Smooth muscle cell of trachea (primary cell): ENCODE measurements around the gene ZBTB5. TPM values are rescaled to one million over a fixed set of nuclear protein-coding genes. Genes with fewer than 3 reads are reported as not detected.

Source experiments
- total RNA-seq: library from RNA; depleted of rRNA; stranded (reverse); fragments of >200 nt; gene quantifications from 2 replicates; pipeline ENCODE4 v1.2.1, GENCODE V29; 2014

The ZBTB5 gene, protein sequence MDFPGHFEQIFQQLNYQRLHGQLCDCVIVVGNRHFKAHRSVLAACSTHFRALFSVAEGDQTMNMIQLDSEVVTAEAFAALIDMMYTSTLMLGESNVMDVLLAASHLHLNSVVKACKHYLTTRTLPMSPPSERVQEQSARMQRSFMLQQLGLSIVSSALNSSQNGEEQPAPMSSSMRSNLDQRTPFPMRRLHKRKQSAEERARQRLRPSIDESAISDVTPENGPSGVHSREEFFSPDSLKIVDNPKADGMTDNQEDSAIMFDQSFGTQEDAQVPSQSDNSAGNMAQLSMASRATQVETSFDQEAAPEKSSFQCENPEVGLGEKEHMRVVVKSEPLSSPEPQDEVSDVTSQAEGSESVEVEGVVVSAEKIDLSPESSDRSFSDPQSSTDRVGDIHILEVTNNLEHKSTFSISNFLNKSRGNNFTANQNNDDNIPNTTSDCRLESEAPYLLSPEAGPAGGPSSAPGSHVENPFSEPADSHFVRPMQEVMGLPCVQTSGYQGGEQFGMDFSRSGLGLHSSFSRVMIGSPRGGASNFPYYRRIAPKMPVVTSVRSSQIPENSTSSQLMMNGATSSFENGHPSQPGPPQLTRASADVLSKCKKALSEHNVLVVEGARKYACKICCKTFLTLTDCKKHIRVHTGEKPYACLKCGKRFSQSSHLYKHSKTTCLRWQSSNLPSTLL
- 5.5 and 6.7 TPM in 2 replicates for total RNA-seq

DNA sequence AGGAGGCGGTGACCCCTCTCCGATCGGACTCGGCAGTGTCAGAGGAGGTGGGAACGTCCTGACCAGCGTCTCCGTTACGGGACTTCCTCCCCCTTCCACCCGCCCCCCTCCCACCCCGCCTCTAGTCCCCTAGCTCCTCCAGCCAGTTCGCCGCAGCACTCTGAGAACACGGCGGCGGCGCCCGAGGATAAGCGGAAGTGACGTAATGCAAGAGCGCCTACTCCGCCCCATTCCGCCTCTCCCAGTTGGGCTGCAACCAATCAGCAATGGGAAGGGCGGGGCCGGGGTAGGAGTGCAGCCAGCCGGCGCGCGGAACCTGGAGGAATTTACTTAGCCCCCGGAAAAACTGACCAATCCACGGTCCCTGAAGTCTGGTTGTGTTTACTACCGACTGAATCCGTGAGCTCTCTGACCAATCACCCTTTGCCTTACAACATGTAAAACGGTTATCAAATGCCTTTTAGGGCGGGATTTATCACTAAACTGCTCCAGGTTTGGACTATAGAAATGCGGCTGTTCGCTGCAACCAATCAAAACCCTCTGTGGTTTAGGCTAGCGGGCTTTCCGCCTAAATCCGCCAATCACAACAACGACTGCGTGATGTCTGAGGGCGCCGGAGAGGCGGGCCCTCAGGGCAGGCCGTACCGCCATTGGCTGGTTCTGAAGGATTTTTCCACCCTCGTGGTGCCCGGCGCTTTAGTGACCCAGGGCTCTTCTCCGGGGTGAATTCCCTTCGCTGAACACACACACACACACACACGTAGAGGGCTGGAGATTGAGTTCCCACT is at the start of gene ZBTB5:
TSS of gene ZBTB5 (minus strand) at position 202 of the 788 bp plus-strand sequence. CDS start 22,899 bp downstream, outside the sequence.

DNA sequence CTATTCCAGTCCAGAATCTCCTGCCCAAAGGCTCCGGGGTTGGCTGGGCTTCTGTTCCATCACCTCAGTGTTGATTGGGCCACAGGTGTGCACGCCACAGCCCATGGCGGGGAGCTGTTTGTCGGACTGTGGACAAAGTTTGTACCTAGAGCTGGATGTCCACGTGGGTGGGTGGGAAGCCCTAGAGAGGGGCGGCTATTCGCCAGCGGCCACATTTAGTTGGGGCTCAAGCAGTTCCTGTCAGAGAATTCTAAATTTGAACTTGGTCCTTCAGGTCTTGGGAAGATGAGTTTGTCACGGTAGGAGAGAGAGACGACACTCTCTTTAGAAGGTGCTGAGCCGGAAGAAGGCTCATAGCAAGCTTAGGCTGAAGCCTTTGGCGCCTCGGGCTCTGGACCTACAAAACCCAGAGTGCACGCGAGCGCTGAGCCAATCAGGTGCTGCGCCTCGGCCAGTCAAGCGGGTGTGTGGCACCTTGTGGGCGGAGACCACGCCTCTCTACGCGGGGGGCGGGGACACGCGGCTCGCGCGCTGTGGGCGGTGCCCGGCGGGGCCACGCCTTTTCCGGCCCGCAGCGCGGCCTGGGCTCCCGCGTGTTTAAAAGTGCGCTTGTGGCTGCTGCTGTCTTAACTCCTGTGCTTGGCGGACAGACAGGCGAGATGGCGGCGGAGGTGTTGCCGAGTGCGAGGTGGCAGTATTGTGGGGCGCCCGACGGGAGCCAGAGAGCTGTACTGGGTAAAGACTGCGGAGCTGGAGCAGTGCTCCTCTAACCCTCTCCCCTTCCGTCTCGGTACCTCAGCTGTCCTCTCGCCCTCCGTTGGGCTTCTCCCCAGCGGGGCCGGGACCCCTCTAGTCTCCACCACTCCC is 20.4 kb upstream of the ZBTB5 start, which contains the start of gene POLR1E:
TSS of gene POLR1E (plus strand) at position 560 of the 867 bp plus-strand sequence. CDS start at position 660, 100 bp downstream.

DNA sequence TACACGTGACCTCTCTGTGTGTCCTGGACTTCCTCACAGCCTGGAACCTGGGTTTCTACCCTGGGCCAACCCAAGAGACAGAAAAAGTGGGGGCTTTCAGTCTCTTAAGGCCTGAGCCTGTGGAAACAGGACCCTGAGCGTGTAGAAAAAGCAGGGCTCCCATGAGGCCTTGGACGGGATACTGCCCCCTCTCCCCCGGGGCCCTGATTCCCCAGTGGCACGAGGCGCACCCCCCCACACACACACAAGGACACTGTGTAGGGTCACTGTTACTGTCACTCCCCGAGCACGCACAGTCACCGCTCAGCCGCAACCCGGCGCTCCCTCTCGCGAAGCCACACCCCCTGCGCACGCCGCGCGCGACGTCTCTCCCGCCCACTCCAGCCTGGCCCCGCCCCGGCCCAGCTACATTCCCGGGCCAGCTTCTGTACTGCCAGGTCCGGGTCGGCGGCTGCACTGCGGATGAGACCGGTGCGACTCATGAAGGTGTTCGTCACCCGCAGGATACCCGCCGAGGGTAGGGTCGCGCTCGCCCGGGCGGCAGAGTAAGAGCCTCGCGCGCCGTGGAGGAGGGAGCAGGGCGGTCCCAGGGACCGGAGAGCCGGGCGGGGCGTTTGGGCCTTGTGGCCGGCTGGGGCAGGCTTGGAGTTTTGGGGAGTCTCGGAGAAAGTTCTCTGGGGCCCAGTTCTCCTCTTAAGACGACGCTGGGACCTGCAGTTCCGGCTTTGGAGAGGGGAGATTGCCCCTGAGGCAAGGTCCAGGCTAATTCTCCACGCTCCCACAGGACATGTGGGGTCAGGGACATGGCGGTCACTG is 42.8 kb downstream of the ZBTB5 start, which contains the start of gene GRHPR:
TSS of gene GRHPR (plus strand) at position 408 of the 816 bp plus-strand sequence. CDS start at position 463, 55 bp downstream.

Other genes starting within 250 kb of the ZBTB5 start
- 107 and 139 TPM in 2 replicates for gene GRHPR, start 42.8 kb downstream of the ZBTB5 start, total RNA-seq
- gene POLR1E, start 20.5 kb upstream of the ZBTB5 start, total RNA-seq = 37.4 and 41.3 TPM in 2 replicates
- 9.9 and 23.0 TPM in 2 replicates for gene FBXO10, start 110.9 kb upstream of the ZBTB5 start, total RNA-seq
- 129 and 149 TPM in 2 replicates for gene TOMM5, start 127.1 kb upstream of the ZBTB5 start, total RNA-seq
- gene FRMPD1, start 185.5 kb upstream of the ZBTB5 start, total RNA-seq = not detected in 2 replicates